Stimulated activated CD4-positive, alpha-beta T cell treated with anti-CD3 and anti-CD28 coated beads, Interleukin-4, amount 100 ng/mL, for 24 hours (primary cell): ENCODE measurements around the gene USP26.
"Not testable (repeated sequence)": the region's sequence is repeated elsewhere in the genome, so short reads cannot be mapped to it uniquely, and the experiment has no call there.

ENCODE experiments used
- DNase-seq: peaks from one replicate; pipeline ENCODE4 v3.0.0-alpha.2; 2020

Gene USP26, protein sequence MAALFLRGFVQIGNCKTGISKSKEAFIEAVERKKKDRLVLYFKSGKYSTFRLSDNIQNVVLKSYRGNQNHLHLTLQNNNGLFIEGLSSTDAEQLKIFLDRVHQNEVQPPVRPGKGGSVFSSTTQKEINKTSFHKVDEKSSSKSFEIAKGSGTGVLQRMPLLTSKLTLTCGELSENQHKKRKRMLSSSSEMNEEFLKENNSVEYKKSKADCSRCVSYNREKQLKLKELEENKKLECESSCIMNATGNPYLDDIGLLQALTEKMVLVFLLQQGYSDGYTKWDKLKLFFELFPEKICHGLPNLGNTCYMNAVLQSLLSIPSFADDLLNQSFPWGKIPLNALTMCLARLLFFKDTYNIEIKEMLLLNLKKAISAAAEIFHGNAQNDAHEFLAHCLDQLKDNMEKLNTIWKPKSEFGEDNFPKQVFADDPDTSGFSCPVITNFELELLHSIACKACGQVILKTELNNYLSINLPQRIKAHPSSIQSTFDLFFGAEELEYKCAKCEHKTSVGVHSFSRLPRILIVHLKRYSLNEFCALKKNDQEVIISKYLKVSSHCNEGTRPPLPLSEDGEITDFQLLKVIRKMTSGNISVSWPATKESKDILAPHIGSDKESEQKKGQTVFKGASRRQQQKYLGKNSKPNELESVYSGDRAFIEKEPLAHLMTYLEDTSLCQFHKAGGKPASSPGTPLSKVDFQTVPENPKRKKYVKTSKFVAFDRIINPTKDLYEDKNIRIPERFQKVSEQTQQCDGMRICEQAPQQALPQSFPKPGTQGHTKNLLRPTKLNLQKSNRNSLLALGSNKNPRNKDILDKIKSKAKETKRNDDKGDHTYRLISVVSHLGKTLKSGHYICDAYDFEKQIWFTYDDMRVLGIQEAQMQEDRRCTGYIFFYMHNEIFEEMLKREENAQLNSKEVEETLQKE

DNA sequence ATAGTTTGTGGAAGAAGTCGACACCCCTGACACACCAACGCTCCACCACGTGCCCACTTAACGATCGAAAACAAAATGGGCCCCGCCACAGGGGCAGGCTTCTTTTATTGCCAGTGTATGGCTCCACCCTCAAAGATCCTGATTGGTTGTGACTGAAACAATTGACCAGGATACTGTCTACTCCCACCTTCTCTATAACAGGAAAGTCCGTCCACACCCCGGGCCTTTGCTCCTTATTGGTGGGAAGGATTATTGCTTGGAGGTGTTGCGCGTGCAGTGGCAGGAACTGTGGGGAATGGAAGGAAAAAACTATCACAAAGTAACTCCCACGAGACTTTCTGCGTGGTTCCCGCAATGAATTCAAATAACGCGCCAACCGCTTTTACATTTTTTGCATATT lies at the start of gene USP26:
Gene USP26, minus strand, starts transcription at position 79 of the 400 bp plus-strand sequence. CDS start 68,889 bp downstream, outside the sequence.
- DNase-seq: no peak

DNA sequence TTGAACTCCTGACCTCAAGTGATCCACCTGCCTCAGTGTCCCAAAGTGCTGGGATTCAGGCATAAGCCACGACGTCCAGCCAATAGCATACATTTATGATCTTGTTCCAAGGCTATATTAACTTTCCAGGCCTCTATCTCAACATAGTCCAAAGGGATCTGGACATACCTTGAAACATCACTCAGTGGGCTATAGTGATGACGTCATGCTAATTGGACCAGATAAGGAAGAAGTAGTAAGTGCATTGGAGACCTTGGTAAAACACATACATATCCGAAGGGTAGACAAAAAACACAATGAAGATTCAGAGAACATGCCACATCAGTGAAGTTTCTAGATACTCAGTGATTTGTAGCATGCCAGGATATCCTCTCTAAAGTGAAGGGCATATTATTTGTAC lies 37.4 kb upstream of the USP26 start:
- no peak for DNase-seq

DNA sequence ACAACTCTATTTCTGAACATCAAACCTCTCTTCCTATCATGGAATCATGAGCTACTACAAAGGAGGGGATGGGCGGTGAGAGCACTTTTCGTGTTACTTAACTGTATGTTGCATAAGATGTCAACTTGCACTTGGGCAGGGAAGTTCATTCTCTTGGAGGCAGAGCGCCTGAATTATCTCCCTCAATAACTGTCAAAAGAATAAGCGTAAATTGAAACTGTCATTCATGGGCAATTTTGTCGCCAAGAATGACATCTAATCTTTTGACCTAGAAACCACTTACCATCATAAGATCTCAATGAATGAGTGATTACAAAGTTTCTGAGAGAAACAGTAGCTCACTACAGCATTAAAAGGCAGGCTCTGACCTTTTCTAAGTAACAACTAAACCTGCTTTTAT lies 23.5 kb upstream of the USP26 start:
- no peak for DNase-seq

DNA sequence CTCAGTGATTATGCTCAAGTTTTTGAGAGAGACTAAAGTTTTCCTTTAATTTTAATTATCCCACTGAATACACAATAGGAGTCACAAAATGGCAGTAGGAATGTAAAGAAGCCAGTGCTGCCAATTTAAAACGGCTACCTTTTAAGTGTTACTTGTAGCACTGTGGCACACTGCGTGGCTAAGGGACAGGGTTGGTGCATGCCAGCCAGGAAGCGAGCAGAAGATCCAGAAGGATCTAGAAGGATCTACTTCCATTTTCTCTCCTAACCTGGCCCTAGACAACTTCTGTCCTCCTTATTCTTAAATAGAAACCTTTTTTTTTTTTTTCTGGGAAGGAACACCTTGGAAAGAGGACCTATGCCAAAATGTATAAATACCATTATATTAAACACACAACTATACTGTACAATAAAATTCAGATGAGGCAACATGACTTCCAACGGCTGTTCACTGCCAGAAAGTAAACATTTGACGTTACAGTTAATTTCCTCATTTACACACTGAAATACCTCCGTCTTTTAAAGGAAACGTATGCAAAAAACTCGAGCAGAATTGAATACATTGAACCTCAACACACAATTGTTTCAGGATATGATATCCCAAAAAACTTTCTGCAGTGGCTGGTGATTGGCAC lies 2.7 kb downstream of the USP26 start:
- DNase-seq: no peak

DNA sequence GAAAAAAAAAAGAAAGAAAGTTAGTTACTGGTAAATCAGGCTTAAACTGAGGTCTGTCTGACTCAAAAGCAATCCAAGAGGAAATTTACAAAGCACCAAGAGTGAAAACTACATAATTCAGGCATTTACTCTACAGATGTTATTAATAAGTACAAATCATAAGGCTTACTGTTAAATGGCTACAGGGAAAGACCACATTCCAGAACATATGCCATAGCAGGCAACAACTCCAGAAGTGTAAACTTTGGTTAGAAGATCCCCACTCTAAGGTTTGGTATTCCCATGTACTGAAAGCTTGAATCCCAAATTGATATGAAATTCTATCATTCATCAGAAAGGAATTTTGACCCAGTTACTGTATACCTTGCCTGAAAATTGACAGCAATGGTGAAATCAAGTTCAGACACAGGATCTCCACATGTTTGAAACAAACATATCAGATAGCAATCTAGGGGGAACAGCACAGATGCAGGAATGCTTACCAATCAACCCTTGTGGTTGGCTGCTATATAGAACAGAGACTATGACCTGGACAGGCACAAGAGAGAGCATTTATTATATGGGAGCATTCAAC lies 6.6 kb downstream of the USP26 start:
- no peak for DNase-seq

DNA sequence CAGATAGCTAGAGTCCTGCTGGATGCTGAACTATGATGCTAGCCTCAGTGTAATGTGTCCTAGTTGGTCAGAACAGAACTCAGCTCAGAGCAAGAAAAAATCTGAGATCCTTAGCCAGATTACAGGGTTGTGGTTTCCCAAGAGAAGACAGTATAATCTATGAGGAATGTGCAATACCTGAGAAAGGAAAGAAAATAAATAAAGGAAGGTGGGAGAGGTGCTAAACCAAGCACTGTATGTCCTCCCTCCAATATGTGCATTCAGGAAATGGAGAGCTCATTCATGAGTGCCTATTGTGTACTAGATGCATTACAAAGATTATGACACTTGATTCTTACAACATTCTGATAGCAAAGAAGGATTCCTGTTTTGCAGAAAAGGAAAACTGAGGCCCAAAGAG lies 7.5 kb downstream of the USP26 start:
- DNase-seq: no peak

DNA sequence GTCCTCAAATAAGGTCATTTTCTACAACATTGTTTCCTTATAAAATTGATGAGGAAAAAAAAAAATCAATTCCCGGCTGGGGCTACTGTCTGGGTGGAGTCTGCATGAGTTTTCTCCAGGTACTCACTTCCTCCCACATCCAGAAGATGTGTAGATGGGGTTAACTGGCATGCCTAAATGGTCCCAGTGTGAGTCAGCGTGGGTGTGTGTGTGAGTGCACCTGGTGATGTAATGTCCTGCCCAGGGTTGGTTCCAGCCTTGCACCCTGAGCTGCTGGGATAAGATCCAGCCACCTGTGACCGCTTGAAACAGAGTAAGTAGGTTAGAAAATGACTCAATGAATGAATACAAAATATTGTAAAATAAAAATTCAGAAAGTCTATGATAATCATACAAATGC lies 11.1 kb downstream of the USP26 start:
- no peak for DNase-seq

DNA sequence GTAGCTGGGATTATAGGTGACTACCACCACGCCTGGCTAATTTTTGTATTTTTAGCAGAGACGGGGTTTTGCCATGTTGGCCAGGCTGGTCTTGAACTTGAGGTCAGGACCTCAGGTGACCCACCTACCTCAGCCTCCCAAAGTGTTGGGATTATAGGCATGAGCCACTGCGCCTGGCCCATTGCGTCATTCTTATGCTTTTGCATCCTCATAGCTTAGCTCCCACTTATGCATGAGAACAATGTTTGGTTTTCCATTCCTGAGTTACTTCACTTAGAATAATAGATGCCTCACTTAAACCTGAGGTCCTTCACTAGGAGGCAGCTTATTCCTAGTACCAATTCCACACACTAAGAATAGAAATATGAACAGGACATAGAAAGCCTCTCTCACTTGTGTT lies 11.9 kb downstream of the USP26 start:
- not testable (repeated sequence) for DNase-seq

DNA sequence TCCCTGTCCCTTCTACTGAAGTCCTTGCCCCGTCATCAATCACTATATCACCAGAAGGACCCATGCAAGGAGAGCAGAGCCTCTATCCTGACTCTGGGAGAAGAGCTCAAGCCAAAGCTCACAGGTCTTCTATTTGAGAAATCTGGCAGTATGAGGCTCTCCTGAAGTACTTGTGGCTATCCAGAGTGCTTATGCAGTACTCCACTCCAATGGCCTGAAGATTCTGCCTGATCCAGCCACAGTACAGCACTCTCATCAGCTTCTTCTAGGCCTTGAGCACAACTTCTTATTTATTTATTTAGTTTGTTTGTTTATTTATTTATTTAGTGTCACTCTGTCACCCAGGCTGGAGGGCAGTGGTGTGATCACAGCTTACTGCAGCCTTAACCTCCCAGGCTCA lies 13.0 kb downstream of the USP26 start:
- DNase-seq: no peak

DNA sequence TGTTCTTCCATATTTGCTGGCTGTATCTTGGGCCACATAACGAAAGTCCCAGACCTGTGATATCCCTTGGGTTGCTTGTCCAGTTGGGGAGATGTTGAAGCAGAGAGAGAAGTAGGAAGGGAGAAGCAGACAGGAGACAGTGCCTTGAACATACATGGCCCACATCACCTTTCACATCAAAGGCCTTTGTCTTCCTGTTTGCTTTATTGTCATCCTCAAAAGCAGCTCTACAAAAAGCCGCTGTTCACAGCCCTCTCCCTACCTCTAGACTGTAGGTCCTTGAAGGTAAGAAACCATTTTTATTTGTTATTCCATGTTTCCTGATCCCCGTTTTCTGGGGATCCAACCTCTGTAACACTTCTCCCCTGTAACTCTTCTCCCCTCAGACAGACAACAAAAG lies 14.9 kb downstream of the USP26 start:
- no peak for DNase-seq

DNA sequence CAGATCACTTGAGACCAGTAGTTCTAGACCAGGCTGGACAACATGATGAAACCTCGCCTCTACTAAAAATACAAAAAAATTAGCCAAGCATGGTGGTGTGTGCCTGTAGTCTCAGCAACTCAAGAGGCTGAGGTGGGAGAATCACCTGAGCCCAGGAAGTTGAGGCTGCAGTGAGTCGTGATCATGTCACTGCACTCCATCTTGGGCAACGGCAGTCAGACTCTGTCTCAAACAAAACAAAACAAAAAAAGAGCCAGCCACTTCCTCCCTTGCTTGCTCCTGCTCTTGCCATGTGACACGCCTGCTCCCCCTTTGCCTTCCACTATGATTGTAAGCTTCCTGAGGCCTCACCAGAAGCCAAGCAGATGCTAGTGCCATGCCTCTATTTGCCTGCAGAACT lies 19.1 kb downstream of the USP26 start:
- not testable (repeated sequence) for DNase-seq

DNA sequence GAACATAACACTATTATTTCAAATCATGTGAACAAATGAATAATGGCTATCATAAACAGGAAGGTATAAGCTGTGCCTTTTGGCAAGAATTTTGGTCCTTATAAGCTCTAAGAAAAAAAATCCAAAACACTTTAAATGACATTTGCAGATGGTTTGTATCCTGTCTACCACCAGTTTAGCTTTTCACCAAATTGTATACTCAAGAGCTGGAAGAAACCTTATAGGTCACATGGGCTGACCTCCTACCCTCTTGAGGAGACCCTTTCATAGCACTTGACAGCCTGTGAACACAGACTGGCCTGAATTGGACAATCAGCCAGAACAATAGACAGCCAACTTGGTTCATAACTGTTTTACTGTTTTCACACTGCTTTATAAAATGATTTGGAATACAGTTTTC lies 24.3 kb downstream of the USP26 start:
- no peak for DNase-seq

DNA sequence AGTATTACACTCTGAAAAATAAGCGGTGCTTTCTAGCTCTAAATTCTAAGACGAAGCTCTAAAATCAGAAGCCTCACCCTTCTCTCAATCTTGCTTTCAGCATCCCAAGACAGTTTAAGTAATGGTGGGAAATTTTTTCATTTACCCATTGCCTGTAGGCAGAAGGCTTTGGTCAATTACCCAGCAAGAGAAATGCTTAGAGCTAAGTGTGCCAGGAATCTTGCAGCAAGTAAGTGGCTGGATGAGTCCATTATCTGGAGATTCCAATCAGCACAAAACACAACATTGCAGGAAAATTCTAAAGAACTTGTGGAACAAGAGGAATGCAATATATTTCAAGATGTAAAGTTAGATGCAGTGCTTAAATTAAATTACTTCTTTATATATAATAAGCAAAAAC lies 28.4 kb downstream of the USP26 start:
- DNase-seq: no peak

DNA sequence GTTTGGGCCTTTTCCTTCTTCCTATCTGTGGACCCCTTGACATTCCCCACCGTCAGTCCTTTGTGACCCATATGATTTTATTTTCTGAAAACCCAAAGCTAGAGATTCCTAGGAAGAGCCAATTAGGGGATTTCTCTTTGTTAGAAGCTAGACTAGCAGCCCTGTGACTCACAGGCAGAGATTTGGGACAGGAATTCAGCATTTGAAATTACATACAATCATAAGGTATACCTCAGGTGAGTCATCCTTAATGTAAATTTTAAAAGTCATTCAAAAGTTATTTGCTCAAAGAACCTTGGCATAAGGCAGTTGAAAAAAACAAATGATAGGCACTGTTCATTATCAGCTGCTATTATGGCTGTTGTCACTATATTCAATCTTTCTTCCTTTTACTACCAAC lies 40.6 kb downstream of the USP26 start:
- no peak for DNase-seq

DNA sequence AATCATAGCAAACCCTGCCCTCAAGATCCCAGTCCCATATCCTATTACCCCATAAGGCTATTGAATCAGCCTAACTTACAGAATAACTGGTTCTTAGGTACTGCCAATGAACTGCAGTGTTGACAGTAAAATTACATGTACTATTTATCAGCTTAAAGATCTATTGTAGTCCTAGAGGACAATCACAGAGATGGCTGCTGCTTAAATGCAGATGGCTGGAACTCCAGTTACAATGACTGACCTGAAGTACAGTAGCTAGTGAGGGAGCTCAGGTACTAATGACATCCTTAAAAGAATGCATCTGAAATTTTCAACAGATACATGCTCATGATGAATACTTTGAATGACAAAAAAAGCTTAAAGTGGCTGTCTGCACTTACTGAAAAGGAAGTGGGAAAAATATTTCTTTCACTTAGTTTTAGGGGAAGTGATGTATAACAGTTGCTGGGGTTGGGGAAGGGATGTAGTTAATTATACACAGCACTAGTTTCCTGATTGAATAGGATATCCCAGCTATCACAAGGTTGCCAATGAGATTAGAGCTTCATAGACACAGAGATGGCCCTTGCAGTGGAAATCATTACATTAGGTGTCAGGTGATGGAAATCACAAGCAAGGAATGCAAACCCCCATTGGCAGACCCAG lies 42.0 kb downstream of the USP26 start:
- no peak for DNase-seq

DNA sequence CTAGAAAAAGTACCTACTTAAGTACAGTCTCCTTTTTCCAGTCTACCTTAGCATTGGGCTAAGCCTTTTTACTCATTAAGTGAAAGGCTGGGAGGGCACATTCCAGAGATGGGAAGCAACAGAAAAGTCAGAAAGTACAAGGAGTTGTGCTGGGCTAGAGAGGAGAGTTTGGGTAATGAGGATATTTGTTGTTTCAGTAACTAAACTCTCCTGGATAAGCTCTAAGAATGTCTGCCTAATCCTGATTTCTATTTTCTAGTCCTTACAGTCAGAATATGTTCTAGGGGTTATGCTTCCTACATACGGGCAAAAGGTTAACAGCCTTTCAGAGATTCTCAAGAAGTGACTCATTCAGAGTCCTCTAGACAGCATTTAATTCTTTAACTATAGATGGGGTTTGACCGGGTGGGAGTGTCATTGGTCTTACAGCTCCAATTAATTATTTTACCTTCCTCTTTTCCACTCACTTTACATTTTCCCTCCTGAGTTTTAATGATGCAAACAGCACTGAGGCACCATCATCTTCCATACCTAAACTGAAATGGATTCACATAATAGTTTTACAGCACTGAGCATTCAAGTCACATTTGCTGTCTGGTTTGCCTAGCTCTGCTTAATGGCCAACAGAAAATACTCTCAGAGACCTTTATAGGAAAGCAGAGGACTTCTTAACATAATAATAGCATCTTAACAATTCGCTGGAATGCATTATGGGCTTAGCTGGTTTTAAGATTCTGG lies 42.9 kb downstream of the USP26 start:
- no peak for DNase-seq

DNA sequence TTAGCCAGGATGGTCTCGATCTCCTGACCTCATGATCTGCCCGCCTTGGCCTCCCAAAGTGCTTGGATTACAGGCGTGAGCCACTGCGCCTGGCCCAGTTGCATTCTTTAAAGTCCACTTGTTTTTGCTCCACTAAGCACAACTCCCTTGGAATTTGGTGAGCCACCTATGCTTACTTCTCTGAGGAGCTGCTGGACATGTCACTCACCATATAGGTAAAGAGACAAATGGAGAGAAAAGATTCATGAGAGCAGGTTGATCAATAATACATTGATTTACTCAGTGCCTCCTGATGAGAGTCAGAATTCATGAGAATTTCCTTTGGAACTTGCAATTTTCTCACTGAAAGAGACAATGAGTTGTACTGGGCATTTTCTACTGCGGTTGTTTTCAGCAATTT lies 48.2 kb downstream of the USP26 start:
- no peak for DNase-seq

DNA sequence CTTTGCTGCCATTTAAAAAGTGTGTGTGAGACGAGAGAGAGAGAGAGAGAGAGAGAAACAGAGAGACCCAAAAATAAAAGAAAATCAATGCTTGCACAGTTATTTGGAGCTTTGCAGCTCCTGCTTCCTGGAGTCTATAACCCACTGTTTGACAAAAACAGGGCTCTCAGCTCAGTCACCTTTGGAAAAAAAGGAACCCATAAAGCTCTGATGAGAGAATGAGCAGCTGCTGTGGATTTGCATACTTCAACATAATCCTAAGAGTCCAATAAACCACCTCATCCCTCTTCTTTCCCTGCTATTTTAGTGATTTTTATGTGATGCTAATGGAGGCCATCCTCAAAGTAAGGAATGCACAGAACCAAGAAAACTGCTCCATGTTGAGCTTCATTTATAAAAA lies 50.3 kb downstream of the USP26 start:
- no peak for DNase-seq

DNA sequence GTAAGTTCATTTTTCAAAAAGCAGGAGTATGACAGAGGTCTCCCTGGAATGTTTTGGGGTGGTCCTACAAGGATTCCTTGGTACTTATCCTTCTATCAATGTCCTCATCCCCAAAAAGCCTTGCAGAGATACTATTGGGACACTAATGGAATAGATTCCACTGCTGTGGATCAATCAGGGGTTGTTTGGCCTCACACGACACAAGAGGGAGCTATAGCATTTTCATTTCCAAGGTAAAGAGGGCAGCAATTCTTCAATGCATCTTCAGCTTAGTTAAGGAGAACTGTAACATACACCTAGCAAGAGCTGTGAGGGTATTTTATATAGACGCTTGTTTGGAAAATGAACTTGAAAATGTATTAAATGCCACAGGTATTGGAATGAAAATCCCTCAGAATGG lies 50.9 kb downstream of the USP26 start:
- no peak for DNase-seq

DNA sequence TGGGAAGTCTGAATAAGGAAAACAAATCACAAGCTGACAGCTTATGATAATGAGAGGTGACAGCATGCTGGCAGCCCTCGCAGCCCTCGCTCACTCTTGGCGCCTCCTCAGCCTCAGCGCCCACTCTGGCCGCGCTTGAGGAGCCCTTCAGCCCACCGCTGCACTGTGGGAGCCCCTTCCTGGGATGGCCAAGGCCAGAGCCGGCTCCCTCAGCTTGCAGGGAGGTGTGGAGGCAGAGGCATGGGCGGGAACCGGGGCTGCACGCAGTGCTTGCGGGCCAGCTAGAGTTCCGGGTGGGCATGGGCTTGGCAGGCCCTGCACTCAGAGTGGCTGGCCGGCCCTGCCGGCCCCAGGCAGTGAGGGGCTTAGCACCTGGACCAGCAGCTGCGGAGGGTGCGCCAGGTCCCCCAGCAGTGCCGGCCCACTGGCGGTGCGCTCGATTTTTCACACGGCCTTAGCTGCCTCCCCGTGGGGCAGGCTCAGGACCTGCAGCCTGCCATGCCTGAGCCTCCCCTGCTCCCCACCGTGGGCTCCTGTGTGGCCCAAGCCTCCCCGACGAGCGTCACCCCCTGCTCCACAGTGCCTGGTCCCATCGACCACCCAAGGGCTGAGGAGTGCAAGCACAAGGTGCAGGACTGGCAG lies 52.6 kb downstream of the USP26 start:
- DNase-seq: not testable (repeated sequence)

DNA sequence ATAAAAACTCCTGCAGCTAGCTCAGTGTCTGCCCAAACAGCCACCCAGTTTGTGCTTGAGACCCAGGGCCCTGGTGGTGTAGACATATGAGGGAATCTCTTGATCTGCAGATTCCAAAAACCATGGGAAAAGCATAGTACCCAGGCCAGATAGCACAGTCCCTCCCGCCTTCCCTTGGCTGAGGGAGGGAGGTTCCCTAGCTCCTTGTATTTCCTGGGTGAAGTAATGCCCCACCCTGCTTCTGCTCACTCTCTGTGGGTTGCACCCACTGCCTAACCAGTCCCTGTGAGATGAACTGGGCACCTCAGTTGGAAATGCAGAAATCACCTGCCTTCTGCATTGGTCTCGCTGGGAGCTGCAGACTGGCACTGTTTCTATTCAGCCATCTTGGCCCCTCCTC lies 54.6 kb downstream of the USP26 start:
- DNase-seq: no peak
